ENCODE measurements around the gene FCHSD2. TPM values are rescaled to one million over a fixed set of nuclear protein-coding genes. Genes with fewer than 3 reads are reported as not detected.

FCHSD2 gene
- total RNA-seq, 4 donors from 2014 or later, result 15.4 to 37.8 (median 31.9) TPM

- DNase-seq (ENCODE audit: low spot score) (no peak), ATAC-seq (ENCODE audit: low FRiP score) (no peak)
- no peak for TF ChIP-seq CTCF (IDR thresholded peaks at IDR 0.05)
Measured at GRCh38 chr11:72970557-72971118, 171.5 kb downstream of the FCHSD2 start.

- ATAC-seq (ENCODE audit: low FRiP score), result no peak
- no peak for TF ChIP-seq CTCF (IDR thresholded peaks at IDR 0.05)
- no peak for DNase-seq (ENCODE audit: low spot score)
Measured at GRCh38 chr11:72969894-72970335, 172.2 kb downstream of the FCHSD2 start.

GRCh38 chr11:72968390-72968789, 173.7 kb downstream of the FCHSD2 start:
- DNase-seq (ENCODE audit: low spot score) (no peak), ATAC-seq (ENCODE audit: low FRiP score) (no peak)
- no peak for TF ChIP-seq CTCF (IDR thresholded peaks at IDR 0.05)

GRCh38 chr11:72965672-72966071, 176.4 kb downstream of the FCHSD2 start:
- ATAC-seq (ENCODE audit: low FRiP score), result no peak
- no peak for TF ChIP-seq CTCF (IDR thresholded peaks at IDR 0.05)
- DNase-seq (ENCODE audit: low spot score), result no peak

GRCh38 chr11:72962717-72963116, 179.4 kb downstream of the FCHSD2 start:
- DNase-seq (ENCODE audit: low spot score) (no peak), ATAC-seq (ENCODE audit: low FRiP score) (no peak)
- no peak for TF ChIP-seq CTCF (IDR thresholded peaks at IDR 0.05)

GRCh38 chr11:72962084-72962483, 180.0 kb downstream of the FCHSD2 start:
- ATAC-seq (ENCODE audit: low FRiP score), result no peak
- TF ChIP-seq CTCF (IDR thresholded peaks at IDR 0.05), result no peak

GRCh38 chr11:72959998-72960731, 182.0 kb downstream of the FCHSD2 start:
- TF ChIP-seq CTCF (IDR thresholded peaks at IDR 0.05), result no peak
- ATAC-seq (ENCODE audit: low FRiP score) (no peak), DNase-seq (ENCODE audit: low spot score) (no peak)

More at GRCh38 chr11:72962084-72962483, 180.0 kb downstream of the FCHSD2 start:
- DNase-seq (ENCODE audit: low spot score), result no peak

Measured in omental fat pad (tissue), 4 donors.